ENCODE results near the gene NTM.

The NTM gene

DNA sequence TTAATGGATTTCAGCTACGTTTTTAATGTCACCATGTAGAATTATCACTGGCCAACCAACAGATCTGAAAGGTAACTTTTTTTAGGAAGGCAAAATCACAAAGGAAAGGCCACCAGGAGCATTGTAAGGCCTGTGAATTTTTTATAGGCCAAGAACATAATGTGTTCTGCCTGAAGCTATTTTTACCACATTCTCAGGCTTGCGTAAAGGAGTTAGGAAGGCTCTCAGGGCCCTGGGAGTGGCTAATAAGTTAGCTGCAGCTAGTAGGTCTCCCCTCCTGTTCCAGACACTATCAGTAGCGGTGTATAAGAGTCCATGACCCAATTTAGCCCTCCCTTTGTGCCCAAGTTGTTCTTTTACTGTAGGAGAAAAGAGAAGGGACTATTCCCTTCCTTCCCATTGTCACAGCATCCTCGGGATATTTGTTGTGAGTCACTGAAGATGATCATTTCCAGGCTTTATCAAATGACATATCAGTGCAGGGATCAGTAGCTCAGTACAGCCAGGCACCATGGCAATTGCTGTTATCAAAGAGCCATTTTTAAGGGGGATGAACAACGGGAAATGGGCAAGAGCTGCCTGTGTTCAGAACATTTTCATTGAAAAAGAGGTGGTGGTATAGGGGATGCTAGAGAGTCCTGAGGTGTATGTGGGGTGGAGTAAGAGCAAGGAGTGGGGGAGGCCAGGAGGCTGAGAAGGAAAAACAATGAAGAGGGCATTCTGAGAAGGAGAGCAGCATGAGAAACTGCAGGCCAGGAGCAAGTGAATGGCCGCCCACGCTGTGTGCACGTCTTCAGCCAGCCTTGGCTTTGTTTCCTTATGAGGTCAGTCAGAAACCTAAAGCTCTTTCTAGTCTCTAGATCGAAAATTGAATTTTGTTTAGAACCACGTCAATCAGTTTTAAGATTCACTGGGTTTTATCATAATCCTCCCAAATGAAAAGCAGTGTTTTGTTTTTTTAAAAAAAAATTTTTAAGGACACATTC lies 940.3 kb downstream of the NTM start:
- H3K9me2 ChIP-seq (replicated peaks; ENCODE audit: low read depth, low read length) = no peaks in the 10 kb centered on the region

DNA sequence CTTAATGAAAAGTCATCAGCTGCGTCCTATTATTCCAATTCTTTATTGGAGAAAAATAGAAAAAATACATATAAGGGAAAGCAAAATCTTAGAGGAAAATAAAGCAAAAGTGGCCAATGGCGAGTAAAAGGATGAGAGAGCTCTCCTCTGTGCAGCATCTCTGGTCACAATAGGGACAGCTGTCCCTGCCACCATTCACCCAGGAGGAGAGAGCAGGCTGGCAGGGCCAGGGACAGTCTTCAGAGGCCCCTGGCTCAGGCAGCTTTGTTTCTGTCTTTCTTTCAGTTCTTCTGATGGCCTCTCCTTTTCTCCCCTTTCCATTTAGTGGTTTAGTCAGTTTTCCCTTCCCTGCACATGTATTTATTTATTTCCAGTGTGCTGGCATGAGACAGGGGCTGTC lies 941.3 kb downstream of the NTM start:
- Histone ChIP-seq H3F3A (ENCODE audit: low read depth) (no peaks in the 10 kb centered on the region), H3K4me1 (ENCODE audit: insufficient read depth, low read length, poor library complexity, severe bottlenecking) (no peaks in the 10 kb centered on the region), H2AFZ (ENCODE audit: low read length) (no peak overlapping the region), H4K20me1 (ENCODE audit: insufficient read depth, low read length, poor library complexity, severe bottlenecking) (no peaks in the 10 kb centered on the region), H3K4me2 (ENCODE audit: low read depth, low read length, poor library complexity, severe bottlenecking) (no peak overlapping the region), H3K9ac (ENCODE audit: low read depth, low read length, poor library complexity, severe bottlenecking) (no peak overlapping the region), H3K36me3 (ENCODE audit: insufficient read depth, low read length) (no peaks in the 10 kb centered on the region), H3K79me2 (ENCODE audit: insufficient read depth, low read length) (no peaks in the 10 kb centered on the region), H3K4me3 (ENCODE audit: low read length, poor library complexity, severe bottlenecking) (no peak overlapping the region), H3K27me3 (ENCODE audit: insufficient read depth, low read length, poor library complexity, severe bottlenecking) (no peaks in the 10 kb centered on the region), H3K9me3 (ENCODE audit: insufficient read depth, low read depth, low read length) (no peaks in the 10 kb centered on the region), H3K9me2 (replicated peaks; ENCODE audit: low read depth, low read length) (no peaks in the 10 kb centered on the region)
- no peak for TF ChIP-seq EZH2phosphoT487 (IDR thresholded peaks at IDR 0.05; ENCODE audit: borderline replicate concordance)
- TF ChIP-seq, protein P1, sequence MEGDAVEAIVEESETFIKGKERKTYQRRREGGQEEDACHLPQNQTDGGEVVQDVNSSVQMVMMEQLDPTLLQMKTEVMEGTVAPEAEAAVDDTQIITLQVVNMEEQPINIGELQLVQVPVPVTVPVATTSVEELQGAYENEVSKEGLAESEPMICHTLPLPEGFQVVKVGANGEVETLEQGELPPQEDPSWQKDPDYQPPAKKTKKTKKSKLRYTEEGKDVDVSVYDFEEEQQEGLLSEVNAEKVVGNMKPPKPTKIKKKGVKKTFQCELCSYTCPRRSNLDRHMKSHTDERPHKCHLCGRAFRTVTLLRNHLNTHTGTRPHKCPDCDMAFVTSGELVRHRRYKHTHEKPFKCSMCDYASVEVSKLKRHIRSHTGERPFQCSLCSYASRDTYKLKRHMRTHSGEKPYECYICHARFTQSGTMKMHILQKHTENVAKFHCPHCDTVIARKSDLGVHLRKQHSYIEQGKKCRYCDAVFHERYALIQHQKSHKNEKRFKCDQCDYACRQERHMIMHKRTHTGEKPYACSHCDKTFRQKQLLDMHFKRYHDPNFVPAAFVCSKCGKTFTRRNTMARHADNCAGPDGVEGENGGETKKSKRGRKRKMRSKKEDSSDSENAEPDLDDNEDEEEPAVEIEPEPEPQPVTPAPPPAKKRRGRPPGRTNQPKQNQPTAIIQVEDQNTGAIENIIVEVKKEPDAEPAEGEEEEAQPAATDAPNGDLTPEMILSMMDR (conservative IDR thresholded peaks at IDR 0.05; ENCODE audit: low read length) = no peak

More for the DNA sequence above, 940.3 kb downstream of the NTM start:
- Histone ChIP-seq H2AFZ (ENCODE audit: low read length) (no peak overlapping the region), H3K4me3 (ENCODE audit: low read length, poor library complexity, severe bottlenecking) (no peak overlapping the region), H3K79me2 (ENCODE audit: insufficient read depth, low read length) (no peaks in the 10 kb centered on the region), H3K4me1 (ENCODE audit: insufficient read depth, low read length, poor library complexity, severe bottlenecking) (no peaks in the 10 kb centered on the region), H4K20me1 (ENCODE audit: insufficient read depth, low read length, poor library complexity, severe bottlenecking) (no peaks in the 10 kb centered on the region), H3K9me3 (ENCODE audit: insufficient read depth, low read depth, low read length) (no peaks in the 10 kb centered on the region), H3K9ac (ENCODE audit: low read depth, low read length, poor library complexity, severe bottlenecking) (no peak overlapping the region), H3K4me2 (ENCODE audit: low read depth, low read length, poor library complexity, severe bottlenecking) (no peak overlapping the region), H3F3A (ENCODE audit: low read depth) (no peaks in the 10 kb centered on the region), H3K27me3 (ENCODE audit: insufficient read depth, low read length, poor library complexity, severe bottlenecking) (no peaks in the 10 kb centered on the region), H3K36me3 (ENCODE audit: insufficient read depth, low read length) (no peaks in the 10 kb centered on the region)
- TF ChIP-seq, protein P1 (conservative IDR thresholded peaks at IDR 0.05; ENCODE audit: low read length) = no peak
- no peak for TF ChIP-seq EZH2phosphoT487 (IDR thresholded peaks at IDR 0.05; ENCODE audit: borderline replicate concordance)

DNA sequence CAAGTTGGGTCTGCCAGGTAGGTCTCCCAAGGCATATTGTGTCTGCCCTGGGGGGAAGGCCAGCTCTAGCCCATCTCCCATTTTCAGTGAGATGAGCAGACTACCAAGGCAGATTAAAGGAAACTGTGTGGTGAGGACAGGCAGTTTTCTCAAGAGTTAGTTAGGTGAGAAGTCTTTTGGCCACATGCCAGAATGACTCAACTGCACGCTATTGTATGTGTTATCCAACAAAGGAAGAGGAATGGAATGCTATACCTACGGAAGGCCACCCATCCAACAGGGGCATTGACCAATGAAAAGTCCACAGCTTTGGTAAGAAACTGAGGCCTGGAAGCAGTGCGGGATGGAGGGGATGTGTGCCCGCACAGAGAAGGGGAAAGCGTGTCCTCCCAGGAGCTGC lies 941.7 kb downstream of the NTM start:
- Histone ChIP-seq H3K9me2 (replicated peaks; ENCODE audit: low read depth, low read length) (no peaks in the 10 kb centered on the region), H4K20me1 (ENCODE audit: insufficient read depth, low read length, poor library complexity, severe bottlenecking) (no peaks in the 10 kb centered on the region), H3K9ac (ENCODE audit: low read depth, low read length, poor library complexity, severe bottlenecking) (no peak overlapping the region), H3F3A (ENCODE audit: low read depth) (no peaks in the 10 kb centered on the region), H3K27me3 (ENCODE audit: insufficient read depth, low read length, poor library complexity, severe bottlenecking) (no peaks in the 10 kb centered on the region), H3K9me3 (ENCODE audit: insufficient read depth, low read depth, low read length) (no peaks in the 10 kb centered on the region), H3K4me2 (ENCODE audit: low read depth, low read length, poor library complexity, severe bottlenecking) (no peak overlapping the region), H2AFZ (ENCODE audit: low read length) (no peak overlapping the region), H3K79me2 (ENCODE audit: insufficient read depth, low read length) (no peaks in the 10 kb centered on the region), H3K4me3 (ENCODE audit: low read length, poor library complexity, severe bottlenecking) (no peak overlapping the region), H3K4me1 (ENCODE audit: insufficient read depth, low read length, poor library complexity, severe bottlenecking) (no peaks in the 10 kb centered on the region), H3K36me3 (ENCODE audit: insufficient read depth, low read length) (no peaks in the 10 kb centered on the region)
- TF ChIP-seq EZH2phosphoT487 (IDR thresholded peaks at IDR 0.05; ENCODE audit: borderline replicate concordance) = no peak
- TF ChIP-seq, protein P1 (conservative IDR thresholded peaks at IDR 0.05; ENCODE audit: low read length) = no peak

All from Loucy (cell line).